ENCODE data around the gene ARL5B. TPM values are rescaled to one million over a fixed set of nuclear protein-coding genes. Genes with fewer than 3 reads are reported as not detected.

The ARL5B gene
- total RNA-seq, 1 donor from 2014 or later = 22.9 TPM

GRCh38 chr10:18665815-18666558 is 6.8 kb downstream of the ARL5B start:
- no peaks in the 10 kb centered on the region for H3K9me3 Mint-ChIP-seq (ENCODE audit: unreplicated experiment)
- DNase-seq (ENCODE audit: low spot score) = no peak
- H3K4me1 Mint-ChIP-seq (ENCODE audit: unreplicated experiment) = peaks cover 20% of the 10 kb centered on the region
- no peak overlapping the region for H3K27ac Mint-ChIP-seq (ENCODE audit: unreplicated experiment)
- H3K27me3 Mint-ChIP-seq (ENCODE audit: unreplicated experiment) = no peaks in the 10 kb centered on the region
- H3K4me3 Mint-ChIP-seq (ENCODE audit: unreplicated experiment) = no peak overlapping the region
- H3K36me3 Mint-ChIP-seq (ENCODE audit: low read depth, unreplicated experiment) = peaks cover 3% of the 10 kb centered on the region
- no peak for TF ChIP-seq CTCF (IDR thresholded peaks at IDR 0.05; ENCODE audit: unreplicated experiment)

- Mint-ChIP-seq H3K4me1 (ENCODE audit: unreplicated experiment) (peaks cover 13% of the 10 kb centered on the region), H3K4me3 (ENCODE audit: unreplicated experiment) (no peak overlapping the region), H3K36me3 (ENCODE audit: low read depth, unreplicated experiment) (peaks cover 3% of the 10 kb centered on the region), H3K27me3 (ENCODE audit: unreplicated experiment) (no peaks in the 10 kb centered on the region), H3K27ac (ENCODE audit: unreplicated experiment) (no peak overlapping the region), H3K9me3 (ENCODE audit: unreplicated experiment) (no peaks in the 10 kb centered on the region)
- DNase-seq (ENCODE audit: low spot score) = no peak
- no peak for TF ChIP-seq CTCF (IDR thresholded peaks at IDR 0.05; ENCODE audit: unreplicated experiment)
Observed at GRCh38 chr10:18666810-18667209, 7.6 kb downstream of the ARL5B start.

GRCh38 chr10:18668026-18668425 is 8.8 kb downstream of the ARL5B start:
- no peak for TF ChIP-seq CTCF (IDR thresholded peaks at IDR 0.05; ENCODE audit: unreplicated experiment)
- Mint-ChIP-seq H3K27ac (ENCODE audit: unreplicated experiment) (no peak overlapping the region), H3K4me1 (ENCODE audit: unreplicated experiment) (peaks cover 11% of the 10 kb centered on the region), H3K27me3 (ENCODE audit: unreplicated experiment) (no peaks in the 10 kb centered on the region), H3K9me3 (ENCODE audit: unreplicated experiment) (no peaks in the 10 kb centered on the region), H3K36me3 (ENCODE audit: low read depth, unreplicated experiment) (peaks cover 3% of the 10 kb centered on the region), H3K4me3 (ENCODE audit: unreplicated experiment) (peak overlapping the region; percentile 59)
- no peak for DNase-seq (ENCODE audit: low spot score)

GRCh38 chr10:18675086-18675801 is 16.0 kb downstream of the ARL5B start:
- no peak for TF ChIP-seq CTCF (IDR thresholded peaks at IDR 0.05; ENCODE audit: unreplicated experiment)
- Mint-ChIP-seq H3K4me1 (ENCODE audit: unreplicated experiment) (no peaks in the 10 kb centered on the region), H3K4me3 (ENCODE audit: unreplicated experiment) (no peak overlapping the region), H3K9me3 (ENCODE audit: unreplicated experiment) (no peaks in the 10 kb centered on the region), H3K36me3 (ENCODE audit: low read depth, unreplicated experiment) (no peaks in the 10 kb centered on the region), H3K27ac (ENCODE audit: unreplicated experiment) (no peak overlapping the region), H3K27me3 (ENCODE audit: unreplicated experiment) (no peaks in the 10 kb centered on the region)
- DNase-seq (ENCODE audit: low spot score) = no peak

GRCh38 chr10:18680754-18681153 is 21.5 kb downstream of the ARL5B start:
- Mint-ChIP-seq H3K4me3 (ENCODE audit: unreplicated experiment) (no peak overlapping the region), H3K27me3 (ENCODE audit: unreplicated experiment) (no peaks in the 10 kb centered on the region)
- no peak for TF ChIP-seq CTCF (IDR thresholded peaks at IDR 0.05; ENCODE audit: unreplicated experiment)

More at GRCh38 chr10:18680754-18681153, 21.5 kb downstream of the ARL5B start:
- Mint-ChIP-seq H3K4me1 (ENCODE audit: unreplicated experiment) (no peaks in the 10 kb centered on the region), H3K27ac (ENCODE audit: unreplicated experiment) (no peak overlapping the region), H3K36me3 (ENCODE audit: low read depth, unreplicated experiment) (no peaks in the 10 kb centered on the region), H3K9me3 (ENCODE audit: unreplicated experiment) (no peaks in the 10 kb centered on the region)
- DNase-seq (ENCODE audit: low spot score) = no peak
